Hematopoietic multipotent progenitor cell treated with erythropoietin and hydrocortisone succinate and interleukin-3 and kit ligand, for 17 days (in vitro differentiated cells): Measurements from ENCODE around the gene CAMKK1.
"Not testable (repeated sequence)": the region's sequence is repeated elsewhere in the genome, so short reads cannot be mapped to it uniquely, and the experiment has no call there.

Experiments used
- DNase-seq: peaks from one replicate; pipeline ENCODE4 v3.0.0-alpha.2; 2015; ENCODE audit warnings: low spot score

CAMKK1 gene

GRCh38 chr17:3879186-3879585 is 13.7 kb downstream of the CAMKK1 start:
- no peak for DNase-seq

- DNase-seq, result no peak
Observed at GRCh38 chr17:3877220-3877619, 15.6 kb downstream of the CAMKK1 start.

- DNase-seq, result no peak
Observed at GRCh38 chr17:3875317-3875716, 17.5 kb downstream of the CAMKK1 start.

GRCh38 chr17:3873862-3874261 is 19.0 kb downstream of the CAMKK1 start:
- no peak for DNase-seq

- DNase-seq, result no peak
Observed at GRCh38 chr17:3870871-3871306, 22.0 kb downstream of the CAMKK1 start.

GRCh38 chr17:3867606-3868005 is 25.2 kb downstream of the CAMKK1 start:
- no peak for DNase-seq

GRCh38 chr17:3867106-3867505 is 25.7 kb downstream of the CAMKK1 start:
- DNase-seq, result no peak

- no peak for DNase-seq
Observed at GRCh38 chr17:3866276-3866675, 26.6 kb downstream of the CAMKK1 start.

GRCh38 chr17:3865176-3865575 is 27.7 kb downstream of the CAMKK1 start:
- DNase-seq, result no peak

GRCh38 chr17:3864534-3864933 is 28.3 kb downstream of the CAMKK1 start:
- no peak for DNase-seq

- DNase-seq, result no peak
Observed at GRCh38 chr17:3861761-3862681, 30.8 kb downstream of the CAMKK1 start.

GRCh38 chr17:3860939-3861700 is 31.7 kb downstream of the CAMKK1 start:
- DNase-seq, result no peak

- no peak for DNase-seq
Observed at GRCh38 chr17:3859940-3860339, 32.9 kb downstream of the CAMKK1 start.

GRCh38 chr17:3857261-3858105 is 35.4 kb downstream of the CAMKK1 start:
- no peak for DNase-seq

- DNase-seq, result not testable (repeated sequence)
Observed at GRCh38 chr17:3854204-3854603, 38.6 kb downstream of the CAMKK1 start.

GRCh38 chr17:3852561-3852960 is 40.3 kb downstream of the CAMKK1 start:
- no peak for DNase-seq

GRCh38 chr17:3851461-3852100 is 41.3 kb downstream of the CAMKK1 start:
- DNase-seq, result no peak

- DNase-seq, result no peak
Observed at GRCh38 chr17:3848229-3848835, 44.5 kb downstream of the CAMKK1 start.

GRCh38 chr17:3847165-3847670 is 45.6 kb downstream of the CAMKK1 start:
- DNase-seq, result no peak

- DNase-seq, result no peak
Observed at GRCh38 chr17:3846437-3847164, 46.3 kb downstream of the CAMKK1 start.
